GM04503 (cell line): ENCODE results near the gene TRIP4.
A peak's percentile ranks its signal among the peaks of the same experiment; 100 is the strongest.

Experiments used
- DNase-seq: peaks from one replicate; pipeline ENCODE4 v3.0.0-alpha.2; 2012; ENCODE audit warnings: low read depth

TRIP4 gene

DNA sequence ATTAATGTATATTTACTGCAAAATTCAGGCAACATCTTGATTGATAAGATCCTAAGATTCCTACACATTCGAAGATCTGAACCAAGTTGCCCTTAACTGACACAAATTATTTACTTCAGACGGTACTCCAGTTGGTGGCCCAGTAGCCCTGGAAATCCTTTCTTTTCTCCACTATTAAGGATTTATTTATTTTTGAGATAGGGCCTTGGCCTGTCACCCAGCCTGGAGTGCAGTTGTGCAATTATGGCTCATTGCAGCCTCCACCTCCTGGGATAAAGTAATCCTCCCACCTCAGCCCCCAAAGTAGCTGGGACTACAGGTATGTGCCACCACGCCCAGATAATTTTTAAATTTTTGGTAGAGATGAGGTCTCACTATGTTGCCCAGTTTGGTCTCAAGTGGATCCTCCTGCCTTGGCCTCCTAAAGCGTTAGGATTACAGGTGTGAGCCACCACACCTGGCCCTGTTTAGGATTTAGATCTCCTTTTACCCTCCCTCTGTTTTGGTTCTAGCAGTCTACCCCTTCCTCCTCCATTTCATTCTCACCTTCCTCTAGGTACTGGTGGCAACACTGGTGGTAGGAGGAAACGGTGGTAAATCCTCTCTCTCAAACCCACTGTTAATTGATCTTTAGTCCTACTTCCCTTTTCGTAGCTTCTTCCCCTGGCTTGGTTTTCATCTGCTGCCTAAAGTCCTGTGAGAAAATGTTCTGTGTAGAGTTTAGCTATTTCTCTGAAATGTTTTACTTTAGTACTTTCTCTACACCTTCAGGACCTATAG lies 60.1 kb downstream of the TRIP4 start:
- DNase-seq = no peak

DNA sequence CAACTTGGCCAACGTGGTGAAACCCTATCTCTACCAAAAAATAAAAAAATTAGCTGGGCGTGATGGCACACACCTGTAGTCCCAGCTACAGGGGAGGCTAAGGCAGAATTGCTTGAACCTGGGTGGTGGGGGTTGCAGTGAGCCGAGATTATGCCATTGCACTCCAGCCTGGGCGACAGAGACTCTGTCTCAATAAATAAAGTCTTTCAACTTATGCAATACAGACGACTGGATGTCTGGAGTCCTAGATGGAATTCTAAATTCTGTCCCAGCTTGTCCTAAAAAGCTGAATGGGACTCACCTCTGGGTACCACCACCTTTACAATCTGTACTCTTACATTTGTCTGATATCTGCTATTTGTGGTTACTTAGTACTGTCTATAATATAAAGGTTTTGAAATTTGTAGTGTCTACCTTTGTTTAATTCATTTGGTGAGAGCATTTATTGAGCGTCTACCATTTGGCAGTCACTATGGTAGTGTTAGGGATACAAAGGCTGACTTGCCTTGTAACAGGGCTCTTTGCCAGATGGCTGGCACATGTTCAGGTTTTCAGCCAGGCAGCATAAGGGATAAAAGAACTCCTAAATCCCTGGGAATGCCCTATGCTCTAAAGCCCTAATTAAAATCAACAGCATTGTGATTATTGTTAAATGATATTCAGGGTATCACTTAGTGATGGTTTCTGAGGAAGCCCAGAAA lies 65.5 kb downstream of the TRIP4 start:
- DNase-seq = no peak

- DNase-seq = no peak
Measured at GRCh38 chr15:64453689-64454037, 66.0 kb downstream of the TRIP4 start.

GRCh38 chr15:64454282-64454681 lies 66.6 kb downstream of the TRIP4 start:
- DNase-seq = no peak

DNA sequence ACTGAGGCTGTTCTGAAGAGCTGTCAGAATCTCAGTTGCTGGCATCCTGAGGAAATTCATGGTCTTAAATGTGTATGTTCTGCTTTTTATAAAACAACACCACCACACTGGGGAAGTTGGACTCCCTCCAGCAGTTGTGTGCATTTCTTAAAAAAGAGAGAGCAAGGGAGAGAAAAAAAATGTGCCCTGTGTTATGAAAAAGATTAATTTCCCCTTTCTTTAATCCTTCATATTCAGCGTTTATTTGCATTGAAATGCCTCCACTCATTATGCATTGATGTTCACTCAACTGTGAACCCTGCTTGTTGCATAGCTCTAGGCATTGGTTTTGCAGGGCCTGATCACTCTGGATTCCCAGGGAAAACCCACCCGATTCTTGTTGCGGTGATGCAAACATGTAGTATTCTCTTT lies 68.3 kb downstream of the TRIP4 start:
- no peak for DNase-seq

- no peak for DNase-seq
Measured at GRCh38 chr15:64456634-64457108, 69.0 kb downstream of the TRIP4 start.

- no peak for DNase-seq
Measured at GRCh38 chr15:64459066-64459781, 71.6 kb downstream of the TRIP4 start.

DNA sequence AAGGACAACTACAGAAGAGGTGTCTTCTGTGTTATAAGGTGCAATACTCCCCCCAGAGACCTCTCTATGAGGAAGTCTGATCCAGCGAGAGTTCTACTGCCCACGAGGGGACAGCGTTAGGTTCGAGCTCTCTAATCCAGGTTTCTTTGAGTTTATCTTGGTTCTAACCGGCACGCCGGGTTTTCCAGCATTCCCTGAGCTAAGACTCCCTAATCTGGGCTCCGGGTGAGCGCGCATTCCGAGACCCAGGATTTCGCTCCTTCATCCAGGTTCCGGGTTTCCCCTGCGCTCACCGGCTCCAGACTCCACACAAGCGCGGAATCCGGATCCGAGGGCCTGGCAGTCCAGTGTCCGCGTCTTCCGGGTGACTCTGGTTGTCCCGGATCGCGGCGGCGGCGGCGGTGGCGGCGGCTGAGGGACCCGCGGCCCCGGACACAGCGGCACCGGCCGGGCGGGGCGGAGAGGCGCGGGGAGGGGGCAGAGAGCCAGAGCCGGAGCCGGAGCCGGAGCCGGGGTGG lies 72.6 kb downstream of the TRIP4 start, which contains the start of gene ZNF609:
ZNF609 (plus strand) TSS at position 373 of the 518 bp plus-strand sequence. CDS start 38,842 bp downstream, outside the sequence.
- DNase-seq = peak; percentile 85

DNA sequence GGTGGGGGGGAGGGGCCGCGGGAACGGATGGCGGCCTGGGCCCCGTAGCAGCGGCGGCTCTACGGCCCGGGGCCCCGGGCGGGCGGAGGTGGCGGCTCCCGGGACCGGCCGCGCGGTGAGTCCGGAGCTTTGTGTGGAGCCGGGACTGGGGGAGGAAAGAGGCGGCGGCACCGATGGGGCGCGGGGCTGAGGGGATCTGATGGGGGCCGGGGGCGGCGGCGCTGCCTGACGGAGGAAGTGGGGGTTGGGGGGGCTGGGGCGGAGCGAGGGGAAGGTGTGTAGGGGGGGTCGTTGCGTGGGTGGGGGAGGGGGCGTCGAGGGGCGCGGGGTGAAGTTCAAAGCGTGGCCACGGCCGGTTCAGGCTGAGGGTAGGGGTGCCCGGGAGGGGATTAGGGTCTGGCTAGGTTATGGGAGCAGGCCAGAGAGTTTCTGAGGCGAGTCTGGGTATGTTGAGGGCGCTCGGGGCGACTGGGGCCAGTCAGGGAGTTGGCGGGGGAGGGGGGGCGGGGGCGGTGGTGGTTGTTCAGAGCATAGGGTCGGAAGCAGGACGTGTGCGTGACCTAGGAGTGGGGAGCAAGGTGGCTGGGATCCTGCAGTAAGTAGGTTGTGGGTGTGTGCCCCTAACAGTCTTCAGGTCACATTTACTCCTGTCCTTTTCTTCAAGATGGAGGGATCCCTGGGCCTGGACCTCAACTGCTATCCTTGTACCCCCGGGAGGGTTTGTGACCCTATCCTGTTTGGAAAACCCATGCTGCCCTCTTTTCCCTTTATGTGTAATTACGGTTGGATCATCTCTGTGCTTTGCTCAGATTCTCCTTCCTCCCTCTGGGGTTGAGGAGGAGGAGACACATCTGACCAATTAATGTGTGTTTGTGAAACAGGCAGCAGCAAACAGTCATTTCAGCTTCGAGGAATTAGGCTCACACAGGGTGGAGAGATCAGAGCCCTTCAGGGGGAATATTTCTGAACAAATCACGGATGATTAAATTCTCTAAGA lies 73.4 kb downstream of the TRIP4 start:
- peak; percentile 73 for DNase-seq

DNA sequence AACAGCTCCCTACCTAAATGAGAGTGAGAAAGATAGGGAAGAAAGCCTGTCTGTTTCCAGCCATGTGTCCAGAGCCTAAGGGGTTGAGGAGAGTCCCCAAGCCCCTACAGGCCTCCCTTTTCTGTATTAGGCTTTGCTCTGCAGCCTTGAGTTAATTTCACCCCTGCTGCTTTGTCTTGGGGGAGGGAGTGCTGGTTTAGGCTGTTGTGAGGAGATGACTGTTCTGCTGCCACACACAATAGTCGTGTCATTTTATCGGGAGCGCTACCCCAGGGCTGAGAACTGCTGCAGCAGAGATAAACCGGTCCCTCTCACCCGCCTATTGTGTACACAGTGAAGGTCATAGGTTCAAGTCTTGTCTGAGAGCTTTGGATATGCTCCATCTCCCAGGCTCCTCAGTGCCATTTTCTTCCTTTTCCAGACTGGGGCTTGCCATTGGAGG lies 74.1 kb downstream of the TRIP4 start:
- no peak for DNase-seq

DNA sequence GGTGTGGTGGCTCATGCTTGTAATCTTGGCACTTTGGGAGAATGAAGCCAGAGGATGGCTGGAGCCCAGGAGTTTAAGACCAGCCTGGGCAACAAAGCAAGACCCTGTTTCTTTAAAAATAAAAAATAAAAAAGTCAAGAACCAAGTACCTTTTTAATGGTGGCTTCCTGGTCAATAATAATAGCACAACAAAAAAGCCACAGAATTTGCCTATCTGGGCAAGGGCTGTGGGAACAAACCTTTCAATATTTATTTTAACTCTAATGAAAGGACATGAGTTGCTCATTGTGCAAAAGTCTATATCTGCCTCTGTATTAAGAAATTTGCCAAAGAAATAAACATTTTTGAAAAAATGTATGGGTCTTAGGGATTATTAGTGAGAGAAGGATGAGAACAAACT lies 74.9 kb downstream of the TRIP4 start:
- no peak for DNase-seq

- no peak for DNase-seq
Measured at GRCh38 chr15:64464276-64465005, 76.8 kb downstream of the TRIP4 start.

DNA sequence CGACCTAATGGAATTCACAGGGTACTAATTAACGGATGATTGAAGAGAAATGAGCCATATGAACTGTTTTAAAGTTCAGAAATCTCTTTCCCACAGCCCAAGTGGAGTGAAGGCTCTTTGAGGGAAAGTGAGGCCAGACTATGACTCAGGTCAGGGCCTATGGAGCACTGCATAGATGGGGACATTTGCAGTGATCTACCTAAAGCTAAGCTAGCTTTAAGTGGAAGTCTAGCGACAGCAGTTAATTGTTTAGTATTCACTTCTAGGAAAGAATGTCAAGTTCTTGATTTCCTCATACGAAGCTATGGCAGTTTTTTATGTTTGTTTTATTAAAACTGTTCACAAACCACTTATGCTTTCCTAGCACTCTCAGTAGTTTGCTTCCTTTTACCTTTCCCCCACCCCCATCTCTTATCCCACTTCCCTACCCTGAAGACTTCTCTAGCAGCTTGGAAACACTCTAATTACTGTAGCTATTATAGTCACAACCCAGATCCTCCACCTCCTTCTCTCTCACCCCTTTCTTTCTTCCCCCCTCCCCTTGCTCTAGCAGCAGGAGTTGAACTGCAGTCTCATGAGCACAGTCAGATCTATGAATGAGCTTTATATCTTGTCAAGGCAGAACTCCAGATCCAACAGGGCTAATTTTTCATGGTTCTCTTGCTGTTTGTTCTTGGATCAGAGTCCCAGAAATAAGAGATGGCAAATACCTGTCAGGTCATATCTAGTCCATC lies 78.9 kb downstream of the TRIP4 start:
- DNase-seq = no peak

- no peak for DNase-seq
Measured at GRCh38 chr15:64472161-64472560, 84.5 kb downstream of the TRIP4 start.

- no peak for DNase-seq
Measured at GRCh38 chr15:64474846-64475245, 87.2 kb downstream of the TRIP4 start.

DNA sequence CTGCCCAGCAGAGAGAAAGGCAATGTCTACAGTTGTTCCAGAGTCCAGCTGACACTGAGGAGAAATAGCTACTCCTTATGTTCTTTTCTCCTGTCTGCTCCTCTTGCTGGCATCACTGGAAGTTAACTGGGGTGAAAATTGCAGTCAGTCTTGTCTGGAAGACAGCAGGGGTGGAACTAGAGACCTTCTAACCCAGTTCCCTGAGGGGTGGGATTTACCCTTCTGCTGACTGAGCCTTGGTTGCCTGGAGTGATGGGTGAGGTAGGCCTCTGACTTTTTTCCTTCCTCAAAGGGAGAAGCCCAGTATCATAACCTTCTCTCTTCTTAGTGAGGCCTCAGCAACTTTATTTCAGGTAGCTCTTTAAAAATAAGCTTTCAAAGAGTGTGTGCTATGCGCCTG lies 88.9 kb downstream of the TRIP4 start:
- DNase-seq = no peak

GRCh38 chr15:64478863-64479262 lies 91.2 kb downstream of the TRIP4 start:
- DNase-seq = no peak

GRCh38 chr15:64480891-64481290 lies 93.3 kb downstream of the TRIP4 start:
- DNase-seq = no peak

DNA sequence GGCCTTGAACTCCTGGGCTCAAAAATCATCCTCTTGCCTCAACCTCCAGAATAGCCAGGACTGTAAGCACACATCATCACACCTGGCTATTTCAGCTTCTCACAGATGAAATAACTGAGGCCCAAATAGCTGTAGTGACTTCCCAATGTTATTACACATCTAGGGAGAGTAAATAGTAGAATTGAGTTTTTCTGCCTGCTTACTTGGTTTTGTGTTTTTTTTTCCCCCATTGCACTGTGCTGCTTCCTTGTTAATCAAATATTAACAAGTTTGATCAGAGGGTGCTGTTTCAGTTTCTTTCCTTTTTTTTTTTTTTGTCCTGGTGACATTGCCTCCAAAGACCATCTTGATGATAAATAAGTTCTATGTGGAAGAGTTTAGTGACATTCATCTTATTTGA lies 96.1 kb downstream of the TRIP4 start:
- no peak for DNase-seq

GRCh38 chr15:64485796-64486195 lies 98.2 kb downstream of the TRIP4 start:
- DNase-seq = no peak
